H1 (cell line): ENCODE measurements around the gene GRM6. TPM values are rescaled to one million over a fixed set of nuclear protein-coding genes. Genes with fewer than 3 reads are reported as not detected.

Source experiments
- ATF2 ChIP-seq: IDR thresholded peaks from 2 replicates; pipeline ENCODE4 v1.6.1; 2012; ENCODE audit warnings: low read length, inconsistent platforms
- CTBP2 ChIP-seq: IDR thresholded peaks from 2 replicates; pipeline ENCODE4 v1.7.0; 2011; ENCODE audit warnings: borderline replicate concordance, mild to moderate bottlenecking, moderate library complexity, mixed read lengths, low read length; ENCODE audit not compliant: insufficient read depth, insufficient read length
- FOSL1 ChIP-seq: IDR thresholded peaks from 2 replicates; pipeline ENCODE4 v1.6.1; 2011; ENCODE audit warnings: mild to moderate bottlenecking, low read depth, low read length, moderate library complexity; ENCODE audit not compliant: insufficient read depth
- MAX ChIP-seq: IDR thresholded peaks from 2 replicates; pipeline ENCODE4 v1.6.1; 2012; ENCODE audit warnings: inconsistent platforms
- NANOG ChIP-seq: IDR thresholded peaks from 2 replicates; pipeline ENCODE4 v1.6.1; 2011; ENCODE audit warnings: low read length, low read depth, mild to moderate bottlenecking, inconsistent platforms; ENCODE audit not compliant: insufficient read depth, poor library complexity, severe bottlenecking
- PHF8 ChIP-seq: fragments of 200-600 bp; sonication (generic); conservative IDR thresholded peaks from 2 replicates; pipeline ENCODE4 v1.7.1; 2012; ENCODE audit warnings: low read depth, mild to moderate bottlenecking, inconsistent platforms, low read length, moderate library complexity
- RNF2 ChIP-seq: fragments of 200-900, 300-1000 bp; sonication (generic); IDR thresholded peaks from 2 replicates; pipeline ENCODE4 v1.7.1; 2016; ENCODE audit warnings: borderline replicate concordance, low read depth, mild to moderate bottlenecking, antibody characterized with exemption, low read length; ENCODE audit not compliant: poor library complexity, severe bottlenecking; ENCODE audit errors: missing control alignments
- polyA plus RNA-seq, 7 experiments: library from polyadenylated mRNA; depleted of rRNA in 3 of 7; stranded (reverse) in 5 of 7; unstranded in 2 of 7; fragments of >200 nt in 5 of 7; fragments of 200-250 nt in 2 of 7; gene quantifications; 1 replicate in 5 of 7; 2 replicates in 1 of 7; 4 replicates in 1 of 7; pipeline versions ENCODE4 v1.2.1 to v1.2.3, GENCODE V29; 2011 to 2013; ENCODE audit warnings: missing spikeins in 2 of 7, mixed read lengths in 2 of 7
- total RNA-seq: library from RNA; stranded (reverse); fragmentation: NEBNext Ultra II Directional; extraction: Animal tissue kit (Norgen Biotek cat#: 25700); gene quantifications from 2 replicates; pipeline ENCODE4 v1.2.1, GENCODE V29; 2021
- TF ChIP-seq, protein P1 (sequence below): fragments of 300-600 bp; sonication (generic); IDR thresholded peaks from 2 replicates; pipeline ENCODE4 v1.7.1; 2012; ENCODE audit warnings: low read length, moderate library complexity, mild to moderate bottlenecking, inconsistent platforms; ENCODE audit not compliant: insufficient replicate concordance

Gene GRM6
- total and polyA plus RNA-seq, 2 of the 8 experiments (the other 6 are each of a cell fraction or from before 2014, with no cell fraction given): not detected

DNA sequence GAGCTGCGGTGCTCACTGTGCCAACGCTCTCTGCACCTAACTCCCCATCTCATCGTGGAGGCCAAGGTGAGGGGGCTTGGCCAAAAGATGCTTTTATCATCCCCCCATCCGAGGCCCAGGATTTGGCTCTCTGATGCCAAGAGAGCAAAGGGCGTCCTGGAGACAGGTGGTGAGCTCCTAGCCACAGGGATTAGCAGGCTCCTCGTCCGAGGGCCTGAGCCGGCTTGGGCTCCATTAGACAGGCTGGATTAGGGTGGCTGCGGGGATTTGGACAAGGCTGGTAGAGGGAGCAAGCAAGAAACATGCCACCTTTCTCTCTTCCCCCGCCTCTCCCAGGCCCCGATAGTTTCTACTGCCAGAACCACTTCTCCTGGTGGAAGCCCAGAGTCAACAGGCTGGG is 1.0 kb upstream of the GRM6 start (continued):
- TF ChIP-seq, protein P1, sequence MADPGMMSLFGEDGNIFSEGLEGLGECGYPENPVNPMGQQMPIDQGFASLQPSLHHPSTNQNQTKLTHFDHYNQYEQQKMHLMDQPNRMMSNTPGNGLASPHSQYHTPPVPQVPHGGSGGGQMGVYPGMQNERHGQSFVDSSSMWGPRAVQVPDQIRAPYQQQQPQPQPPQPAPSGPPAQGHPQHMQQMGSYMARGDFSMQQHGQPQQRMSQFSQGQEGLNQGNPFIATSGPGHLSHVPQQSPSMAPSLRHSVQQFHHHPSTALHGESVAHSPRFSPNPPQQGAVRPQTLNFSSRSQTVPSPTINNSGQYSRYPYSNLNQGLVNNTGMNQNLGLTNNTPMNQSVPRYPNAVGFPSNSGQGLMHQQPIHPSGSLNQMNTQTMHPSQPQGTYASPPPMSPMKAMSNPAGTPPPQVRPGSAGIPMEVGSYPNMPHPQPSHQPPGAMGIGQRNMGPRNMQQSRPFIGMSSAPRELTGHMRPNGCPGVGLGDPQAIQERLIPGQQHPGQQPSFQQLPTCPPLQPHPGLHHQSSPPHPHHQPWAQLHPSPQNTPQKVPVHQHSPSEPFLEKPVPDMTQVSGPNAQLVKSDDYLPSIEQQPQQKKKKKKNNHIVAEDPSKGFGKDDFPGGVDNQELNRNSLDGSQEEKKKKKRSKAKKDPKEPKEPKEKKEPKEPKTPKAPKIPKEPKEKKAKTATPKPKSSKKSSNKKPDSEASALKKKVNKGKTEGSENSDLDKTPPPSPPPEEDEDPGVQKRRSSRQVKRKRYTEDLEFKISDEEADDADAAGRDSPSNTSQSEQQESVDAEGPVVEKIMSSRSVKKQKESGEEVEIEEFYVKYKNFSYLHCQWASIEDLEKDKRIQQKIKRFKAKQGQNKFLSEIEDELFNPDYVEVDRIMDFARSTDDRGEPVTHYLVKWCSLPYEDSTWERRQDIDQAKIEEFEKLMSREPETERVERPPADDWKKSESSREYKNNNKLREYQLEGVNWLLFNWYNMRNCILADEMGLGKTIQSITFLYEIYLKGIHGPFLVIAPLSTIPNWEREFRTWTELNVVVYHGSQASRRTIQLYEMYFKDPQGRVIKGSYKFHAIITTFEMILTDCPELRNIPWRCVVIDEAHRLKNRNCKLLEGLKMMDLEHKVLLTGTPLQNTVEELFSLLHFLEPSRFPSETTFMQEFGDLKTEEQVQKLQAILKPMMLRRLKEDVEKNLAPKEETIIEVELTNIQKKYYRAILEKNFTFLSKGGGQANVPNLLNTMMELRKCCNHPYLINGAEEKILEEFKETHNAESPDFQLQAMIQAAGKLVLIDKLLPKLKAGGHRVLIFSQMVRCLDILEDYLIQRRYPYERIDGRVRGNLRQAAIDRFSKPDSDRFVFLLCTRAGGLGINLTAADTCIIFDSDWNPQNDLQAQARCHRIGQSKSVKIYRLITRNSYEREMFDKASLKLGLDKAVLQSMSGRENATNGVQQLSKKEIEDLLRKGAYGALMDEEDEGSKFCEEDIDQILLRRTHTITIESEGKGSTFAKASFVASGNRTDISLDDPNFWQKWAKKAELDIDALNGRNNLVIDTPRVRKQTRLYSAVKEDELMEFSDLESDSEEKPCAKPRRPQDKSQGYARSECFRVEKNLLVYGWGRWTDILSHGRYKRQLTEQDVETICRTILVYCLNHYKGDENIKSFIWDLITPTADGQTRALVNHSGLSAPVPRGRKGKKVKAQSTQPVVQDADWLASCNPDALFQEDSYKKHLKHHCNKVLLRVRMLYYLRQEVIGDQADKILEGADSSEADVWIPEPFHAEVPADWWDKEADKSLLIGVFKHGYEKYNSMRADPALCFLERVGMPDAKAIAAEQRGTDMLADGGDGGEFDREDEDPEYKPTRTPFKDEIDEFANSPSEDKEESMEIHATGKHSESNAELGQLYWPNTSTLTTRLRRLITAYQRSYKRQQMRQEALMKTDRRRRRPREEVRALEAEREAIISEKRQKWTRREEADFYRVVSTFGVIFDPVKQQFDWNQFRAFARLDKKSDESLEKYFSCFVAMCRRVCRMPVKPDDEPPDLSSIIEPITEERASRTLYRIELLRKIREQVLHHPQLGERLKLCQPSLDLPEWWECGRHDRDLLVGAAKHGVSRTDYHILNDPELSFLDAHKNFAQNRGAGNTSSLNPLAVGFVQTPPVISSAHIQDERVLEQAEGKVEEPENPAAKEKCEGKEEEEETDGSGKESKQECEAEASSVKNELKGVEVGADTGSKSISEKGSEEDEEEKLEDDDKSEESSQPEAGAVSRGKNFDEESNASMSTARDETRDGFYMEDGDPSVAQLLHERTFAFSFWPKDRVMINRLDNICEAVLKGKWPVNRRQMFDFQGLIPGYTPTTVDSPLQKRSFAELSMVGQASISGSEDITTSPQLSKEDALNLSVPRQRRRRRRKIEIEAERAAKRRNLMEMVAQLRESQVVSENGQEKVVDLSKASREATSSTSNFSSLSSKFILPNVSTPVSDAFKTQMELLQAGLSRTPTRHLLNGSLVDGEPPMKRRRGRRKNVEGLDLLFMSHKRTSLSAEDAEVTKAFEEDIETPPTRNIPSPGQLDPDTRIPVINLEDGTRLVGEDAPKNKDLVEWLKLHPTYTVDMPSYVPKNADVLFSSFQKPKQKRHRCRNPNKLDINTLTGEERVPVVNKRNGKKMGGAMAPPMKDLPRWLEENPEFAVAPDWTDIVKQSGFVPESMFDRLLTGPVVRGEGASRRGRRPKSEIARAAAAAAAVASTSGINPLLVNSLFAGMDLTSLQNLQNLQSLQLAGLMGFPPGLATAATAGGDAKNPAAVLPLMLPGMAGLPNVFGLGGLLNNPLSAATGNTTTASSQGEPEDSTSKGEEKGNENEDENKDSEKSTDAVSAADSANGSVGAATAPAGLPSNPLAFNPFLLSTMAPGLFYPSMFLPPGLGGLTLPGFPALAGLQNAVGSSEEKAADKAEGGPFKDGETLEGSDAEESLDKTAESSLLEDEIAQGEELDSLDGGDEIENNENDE: no peak
- TF ChIP-seq RNF2 (no peak), CTBP2 (no peak), MAX (no peak), ATF2 (no peak), NANOG (no peak), FOSL1 (no peak), PHF8 (no peak)
